ELR (cell line): ENCODE measurements around the gene IFT52.
"Not testable (repeated sequence)": the region's sequence is repeated elsewhere in the genome, so short reads cannot be mapped to it uniquely, and the experiment has no call there.

ENCODE experiments used
- DNase-seq: peaks from one replicate; pipeline ENCODE4 v3.0.0-alpha.2; 2015; ENCODE audit warnings: low read depth

Gene IFT52

DNA sequence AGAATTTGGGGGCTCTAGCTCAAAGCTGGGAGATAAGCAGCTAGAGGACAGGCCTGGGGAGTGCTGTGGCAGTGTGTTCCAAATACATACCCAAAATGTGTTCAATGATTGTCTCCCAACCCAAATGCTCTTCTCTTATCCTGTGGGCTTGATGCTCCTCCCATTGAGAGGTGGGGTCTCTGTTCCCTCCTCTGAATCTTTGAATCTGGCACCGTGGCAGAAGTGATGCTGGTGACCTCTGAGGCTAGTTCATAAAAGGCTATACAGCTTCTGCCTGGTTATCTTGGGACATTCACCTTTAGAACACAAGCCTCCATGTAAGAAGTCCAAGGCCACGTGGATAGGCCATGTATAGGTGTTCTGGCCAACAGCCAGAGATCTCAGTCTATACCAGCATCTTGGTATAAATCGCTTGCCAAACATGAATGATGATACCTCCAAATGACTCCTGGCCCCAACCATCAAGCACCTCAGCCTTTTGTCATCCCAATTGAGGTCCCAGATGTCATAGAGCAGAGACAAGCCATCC is 60.3 kb downstream of the IFT52 start:
- DNase-seq, result no peak

GRCh38 chr20:43651650-43652184 is 61.0 kb downstream of the IFT52 start:
- not testable (repeated sequence) for DNase-seq

GRCh38 chr20:43653966-43654365 is 63.2 kb downstream of the IFT52 start:
- no peak for DNase-seq

DNA sequence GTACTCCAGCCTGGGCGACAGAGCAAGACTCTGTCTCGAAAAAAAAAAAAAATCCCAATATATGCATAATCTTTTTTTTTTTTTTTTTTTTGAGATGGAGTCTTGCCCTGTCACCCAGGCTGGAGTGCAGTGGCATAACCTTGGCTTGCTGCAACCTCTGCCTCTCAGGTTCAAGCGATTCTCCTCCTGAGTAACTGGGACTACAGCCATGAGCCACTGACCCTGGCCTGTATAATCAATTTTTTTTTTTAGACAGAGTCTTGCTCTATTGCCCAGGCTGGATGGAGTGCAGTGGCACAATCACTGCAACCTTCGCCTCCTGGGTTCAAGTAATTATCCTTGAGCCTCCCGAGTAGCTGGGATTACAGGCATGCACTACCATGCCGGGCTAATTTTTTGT is 64.4 kb downstream of the IFT52 start:
- DNase-seq, result not testable (repeated sequence)

GRCh38 chr20:43655937-43656336 is 65.2 kb downstream of the IFT52 start:
- no peak for DNase-seq

DNA sequence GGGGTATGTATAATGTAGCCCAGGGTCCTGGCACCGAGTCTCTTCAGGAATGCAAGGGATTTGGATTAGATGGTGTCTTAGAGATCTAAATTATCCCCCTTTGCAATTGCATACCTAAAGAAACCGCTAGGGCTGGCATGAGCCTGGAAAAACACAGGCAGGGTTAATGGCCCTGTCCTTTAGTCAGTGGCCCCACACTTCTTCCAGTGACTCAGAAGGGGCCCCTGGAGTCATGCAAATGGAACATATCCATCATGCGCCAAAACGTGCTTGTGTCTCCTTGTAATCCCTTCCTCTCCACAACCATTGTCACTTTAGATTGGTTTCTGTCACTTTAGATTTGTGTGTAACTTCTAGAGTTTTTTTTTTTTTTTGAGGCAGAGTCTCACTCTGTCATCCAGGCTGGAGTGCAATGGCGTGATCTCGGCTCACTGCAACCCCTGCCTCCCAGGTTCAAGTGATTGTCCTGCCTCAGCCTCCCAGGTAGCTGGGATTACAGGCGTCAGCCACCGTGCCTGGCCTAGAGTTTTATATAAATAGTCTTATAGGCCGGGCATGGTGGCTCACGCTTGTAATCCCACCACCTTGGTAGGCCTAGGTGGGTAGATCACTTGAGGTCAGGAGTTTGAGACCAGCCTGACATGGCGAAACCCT is 67.5 kb downstream of the IFT52 start:
- peak; percentile 62 for DNase-seq

DNA sequence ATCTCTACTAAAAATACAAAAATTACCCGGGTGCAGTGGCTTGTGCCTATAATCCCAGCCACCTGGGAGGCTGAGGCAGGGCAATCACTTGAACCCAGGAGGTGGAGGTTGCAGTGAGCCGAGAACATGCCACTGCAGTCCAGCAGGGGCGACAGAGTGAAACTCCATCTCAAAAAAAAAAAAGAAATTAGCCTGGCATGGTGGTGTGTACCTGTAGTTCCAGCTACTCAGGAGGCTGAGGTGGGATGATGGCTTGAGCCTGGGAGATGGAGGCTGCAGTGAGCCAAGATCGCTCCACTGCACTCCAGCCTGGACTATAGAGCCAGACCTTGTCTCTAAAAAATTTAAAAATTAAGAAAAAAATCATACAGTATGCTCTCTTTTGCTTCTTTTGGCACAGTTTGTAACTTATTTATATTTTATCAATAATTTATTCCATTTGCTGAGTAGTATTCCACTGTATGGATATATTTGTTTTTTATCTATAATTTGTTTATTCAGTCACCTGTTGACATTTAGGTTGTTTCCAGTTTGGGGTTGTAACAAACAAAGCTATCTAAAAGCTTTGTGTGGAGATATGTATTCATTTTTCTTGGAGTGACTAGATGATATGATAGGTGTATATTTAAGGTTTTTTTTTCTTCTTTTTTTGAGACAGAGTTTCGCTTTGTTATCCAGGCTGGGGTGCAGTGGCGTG is 68.1 kb downstream of the IFT52 start:
- peak; percentile 20 for DNase-seq

- peak; percentile 77 for DNase-seq
Measured at GRCh38 chr20:43662943-43663655, 72.4 kb downstream of the IFT52 start.

GRCh38 chr20:43665466-43666176 is 74.9 kb downstream of the IFT52 start:
- DNase-seq, result peak; percentile 71

GRCh38 chr20:43666376-43667328 is 75.9 kb downstream of the IFT52 start, which contains the start of gene MYBL2:
MYBL2 (plus strand) TSS chr20:43667114; CDS start chr20:43667284, 170 bp downstream.
- DNase-seq, result peak; percentile 84

GRCh38 chr20:43667341-43668132 is 76.8 kb downstream of the IFT52 start:
- DNase-seq, result peak; percentile 77

GRCh38 chr20:43669332-43669731 is 78.6 kb downstream of the IFT52 start:
- DNase-seq, result peak; percentile 81

GRCh38 chr20:43670423-43670822 is 79.7 kb downstream of the IFT52 start:
- no peak for DNase-seq

- no peak for DNase-seq
Measured at GRCh38 chr20:43676368-43676767, 85.6 kb downstream of the IFT52 start.

GRCh38 chr20:43680981-43681380 is 90.2 kb downstream of the IFT52 start:
- DNase-seq, result no peak

GRCh38 chr20:43681468-43681942 is 90.8 kb downstream of the IFT52 start:
- peak; percentile 36 for DNase-seq

DNA sequence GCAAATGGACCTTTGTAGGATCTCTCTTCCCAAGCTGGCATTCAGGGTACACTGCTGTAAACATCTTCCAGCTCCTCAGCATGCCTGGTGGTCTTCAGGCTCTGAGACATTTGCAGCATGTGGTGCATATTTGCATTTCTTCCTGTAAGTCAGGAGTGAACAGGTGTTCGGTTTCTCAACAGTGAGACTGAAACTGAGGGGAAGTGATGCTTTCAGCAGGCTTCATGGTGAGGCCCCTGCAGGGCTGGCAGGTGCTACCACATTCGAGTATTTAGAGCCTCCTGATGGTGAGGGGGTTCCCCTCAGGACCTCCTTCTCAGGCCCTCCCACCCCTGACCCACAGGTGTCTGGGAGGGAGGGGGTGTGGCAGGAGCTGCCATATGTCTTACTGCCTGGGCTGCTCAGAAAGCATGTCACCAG is 91.3 kb downstream of the IFT52 start:
- no peak for DNase-seq

- no peak for DNase-seq
Measured at GRCh38 chr20:43682446-43682845, 91.7 kb downstream of the IFT52 start.

- DNase-seq, result no peak
Measured at GRCh38 chr20:43686820-43687219, 96.1 kb downstream of the IFT52 start.

DNA sequence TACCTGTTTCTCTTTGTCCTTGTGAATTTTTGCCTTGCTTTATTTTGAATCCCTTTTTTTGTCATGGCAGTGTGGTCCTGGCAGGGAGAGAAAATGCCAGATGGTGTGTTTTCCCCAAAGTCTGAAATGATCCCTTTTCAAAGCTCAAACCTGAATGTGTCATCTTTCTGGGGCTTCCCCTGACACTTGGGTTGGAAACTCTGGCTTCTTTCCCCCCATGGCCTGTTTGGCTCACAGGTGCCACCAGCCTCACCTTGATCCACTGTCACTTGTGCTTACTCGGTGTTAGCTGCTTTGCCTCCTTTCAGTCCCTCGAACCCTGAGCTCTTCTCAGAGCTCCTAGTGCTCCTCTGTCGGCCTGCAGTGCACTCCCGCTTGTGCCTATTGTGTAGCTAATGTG is 98.4 kb downstream of the IFT52 start:
- no peak for DNase-seq
